Measurements from ENCODE around the gene PLK3.
"Not testable (repeated sequence)": the region's sequence is repeated elsewhere in the genome, so short reads cannot be mapped to it uniquely, and the experiment has no call there.

The PLK3 gene

DNA sequence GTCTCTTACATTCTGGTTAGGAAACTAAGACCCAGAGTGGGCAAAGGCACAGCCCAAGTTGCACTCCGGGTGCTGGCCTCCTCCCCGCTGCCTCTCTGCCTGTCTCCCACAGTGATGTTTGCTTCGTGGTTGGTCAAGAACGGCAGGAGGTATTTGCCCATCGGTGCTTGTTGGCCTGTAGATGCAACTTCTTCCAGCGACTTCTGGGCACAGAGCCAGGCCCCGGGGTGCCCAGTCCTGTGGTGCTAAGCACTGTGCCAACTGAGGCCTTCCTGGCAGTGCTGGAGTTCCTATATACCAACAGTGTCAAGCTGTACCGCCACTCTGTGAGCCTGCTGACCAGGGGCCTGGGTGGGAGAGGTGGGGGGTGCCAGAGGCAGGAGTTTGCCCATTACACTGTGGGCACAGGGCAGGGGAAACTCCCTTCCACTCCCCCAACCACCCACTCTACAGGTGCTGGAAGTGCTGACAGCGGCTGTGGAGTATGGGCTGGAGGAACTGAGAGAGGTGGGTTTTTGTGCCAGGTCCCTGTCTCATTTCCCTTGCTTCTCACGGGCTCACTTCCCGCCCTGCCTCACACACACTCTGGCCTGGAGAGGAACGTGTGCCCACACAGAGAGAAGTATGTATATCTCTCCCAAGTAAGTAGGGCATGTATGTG lies 10.1 kb downstream of the PLK3 start:
- no peak for DNase-seq

DNA sequence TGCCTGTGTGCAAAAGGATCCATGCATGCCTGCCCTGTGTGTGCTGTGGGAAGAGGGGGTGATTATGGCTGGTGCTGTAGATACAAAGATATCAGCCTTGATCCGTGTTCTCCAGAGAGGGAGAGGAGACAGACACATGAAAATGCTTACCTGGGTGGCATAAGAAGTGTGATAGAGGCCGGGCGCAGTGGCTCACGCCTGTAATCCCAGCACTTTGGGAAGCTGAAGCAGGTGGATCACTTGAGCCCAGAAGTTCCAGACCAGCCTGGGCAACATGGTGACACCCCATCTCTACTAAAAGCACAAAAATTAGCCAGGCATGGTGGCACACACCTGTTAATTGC lies 10.6 kb downstream of the PLK3 start:
- not testable (repeated sequence) for DNase-seq

DNA sequence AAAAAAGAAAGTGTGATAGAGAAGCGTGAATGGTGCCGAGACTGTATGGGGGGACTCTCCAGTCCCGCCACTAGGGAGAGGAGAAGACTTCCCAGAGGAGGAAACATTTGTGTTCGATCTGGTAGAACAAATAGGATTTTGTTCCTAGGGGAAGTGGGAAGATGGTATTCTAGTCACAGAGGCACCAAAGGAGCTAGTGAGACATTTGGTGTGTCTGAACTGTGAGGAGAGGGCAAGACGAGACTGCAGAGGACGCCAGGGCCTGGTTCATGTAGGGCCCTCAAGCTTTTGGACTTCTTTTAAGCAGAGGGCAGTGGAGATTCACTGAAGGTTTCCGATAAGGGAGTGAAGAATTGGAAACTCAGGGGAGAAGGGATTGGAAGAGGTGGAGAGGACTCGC lies 11.1 kb downstream of the PLK3 start:
- DNase-seq, result no peak

DNA sequence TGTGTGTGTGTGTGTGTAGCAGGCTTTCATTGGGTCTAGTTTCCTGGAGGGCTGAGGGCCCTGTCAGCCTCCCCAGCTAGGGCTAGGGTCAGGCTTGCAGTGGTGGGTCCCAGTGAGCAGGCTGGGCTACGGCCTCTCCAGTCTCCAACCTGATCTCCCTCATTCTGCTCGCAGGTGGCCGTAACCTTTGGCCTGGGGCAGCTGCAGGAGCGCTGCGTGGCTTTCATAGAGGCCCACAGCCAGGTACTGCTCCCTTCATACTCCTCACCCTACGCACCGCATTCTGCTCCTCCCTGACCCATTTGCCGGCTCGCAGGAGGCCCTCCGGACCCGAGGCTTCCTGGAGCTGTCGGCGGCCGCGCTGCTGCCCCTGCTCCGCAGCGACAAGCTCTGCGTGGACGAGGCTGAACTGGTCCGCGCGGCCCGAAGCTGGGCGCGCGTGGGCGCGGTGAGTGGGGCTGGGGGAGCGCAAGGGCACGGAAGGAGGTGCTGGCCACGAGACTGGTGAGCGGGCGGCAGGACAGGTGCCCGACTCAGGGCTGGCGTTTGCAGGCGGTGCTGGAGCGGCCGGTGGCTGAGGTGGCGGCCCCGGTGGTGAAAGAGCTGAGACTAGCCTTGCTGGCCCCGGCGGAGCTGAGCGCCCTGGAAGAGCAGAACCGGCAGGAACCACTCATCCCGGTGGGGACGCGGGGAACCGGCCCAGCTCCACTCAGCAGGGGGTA lies 12.8 kb downstream of the PLK3 start:
- no peak for DNase-seq

DNA sequence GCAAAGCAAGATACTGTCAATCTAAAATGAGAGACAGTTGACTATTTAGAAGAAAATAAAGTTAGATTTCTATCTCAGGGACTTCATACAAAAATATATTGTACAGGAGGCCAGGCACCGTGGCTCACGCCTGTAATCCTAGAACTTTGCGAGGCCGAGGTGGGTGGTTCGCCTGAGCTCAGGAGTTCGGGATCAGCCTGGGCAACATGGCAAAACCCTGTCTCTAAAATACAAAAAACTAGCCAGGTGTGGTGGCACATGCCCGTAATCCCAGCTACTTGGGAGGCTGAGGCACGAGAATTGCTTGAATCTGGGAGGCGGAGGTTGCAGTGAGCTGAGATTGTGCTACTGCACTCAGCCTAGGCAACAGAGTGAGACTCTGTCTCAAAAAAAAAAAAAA lies 15.7 kb downstream of the PLK3 start:
- not testable (repeated sequence) for DNase-seq

DNA sequence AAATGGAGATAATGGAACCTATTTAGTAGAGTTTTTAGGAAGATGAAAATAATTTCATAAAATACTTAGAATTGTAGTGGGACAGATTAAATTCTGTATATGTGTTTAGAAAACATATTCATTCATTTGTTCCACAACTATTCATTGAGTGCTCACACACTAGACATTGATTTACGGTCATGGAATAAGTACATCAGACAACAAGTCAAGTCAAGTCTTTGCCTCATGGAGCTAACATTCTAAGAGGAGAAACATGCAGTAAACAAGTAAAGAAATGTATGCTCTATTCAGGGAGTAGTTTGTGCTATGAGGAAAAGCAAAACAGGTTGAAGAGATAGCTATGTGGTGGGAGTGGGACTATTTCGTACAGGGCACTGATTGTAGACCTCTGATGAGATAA lies 17.1 kb downstream of the PLK3 start:
- DNase-seq, result no peak

DNA sequence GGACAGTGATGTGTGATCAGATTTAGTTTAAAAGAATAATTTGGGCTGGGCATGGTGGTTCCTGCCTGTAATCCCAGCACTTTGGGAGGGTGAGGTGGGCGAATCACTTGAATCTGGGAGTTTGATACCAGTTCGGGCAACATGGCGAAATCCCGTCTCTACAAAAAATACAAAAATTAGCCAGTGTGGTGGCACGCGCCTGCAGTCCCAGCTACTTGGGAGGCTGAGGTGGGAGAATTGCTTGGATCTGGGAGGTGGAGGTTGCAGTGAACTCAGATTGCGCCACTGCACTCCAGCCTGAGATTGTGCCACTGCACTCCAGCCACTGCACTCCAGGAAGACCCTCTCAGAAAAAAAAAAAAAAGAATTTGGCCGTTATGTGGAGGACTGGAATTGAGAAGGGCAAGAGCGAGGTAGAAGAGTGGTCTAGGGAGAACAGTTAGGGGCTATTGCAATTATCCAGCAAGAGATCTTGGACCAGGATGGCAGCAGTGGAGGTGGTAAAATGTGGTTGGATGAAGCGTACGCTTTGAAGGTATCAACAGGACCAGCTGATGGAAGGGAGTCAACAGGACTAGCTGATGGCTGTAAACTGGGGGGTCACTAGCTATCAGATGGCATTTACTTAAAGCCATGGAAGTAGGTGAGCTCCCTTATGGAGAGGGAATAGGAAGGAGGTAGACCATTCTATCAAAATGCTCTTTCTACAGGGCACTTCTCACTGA lies 17.8 kb downstream of the PLK3 start:
- DNase-seq, result no peak

DNA sequence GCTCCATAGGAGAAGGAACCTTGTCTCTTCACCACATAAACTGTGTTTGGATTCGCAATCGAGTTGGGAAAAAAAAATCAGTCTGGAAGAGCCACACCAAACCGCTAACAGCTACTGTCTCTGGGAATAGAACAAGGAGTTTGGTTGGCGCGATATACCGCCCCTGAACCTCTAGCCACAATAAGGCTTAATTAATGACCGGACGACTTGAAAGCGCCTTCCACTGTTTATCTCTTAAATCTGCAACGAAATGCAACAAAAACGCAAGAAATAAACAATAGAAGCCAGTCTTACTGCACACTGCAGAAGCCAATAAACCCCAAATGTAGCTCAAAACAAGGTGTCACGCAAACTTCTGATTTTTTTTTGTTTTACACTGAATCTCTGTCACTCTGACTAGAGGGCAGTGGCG lies 19.0 kb downstream of the PLK3 start:
- no peak for DNase-seq

DNA sequence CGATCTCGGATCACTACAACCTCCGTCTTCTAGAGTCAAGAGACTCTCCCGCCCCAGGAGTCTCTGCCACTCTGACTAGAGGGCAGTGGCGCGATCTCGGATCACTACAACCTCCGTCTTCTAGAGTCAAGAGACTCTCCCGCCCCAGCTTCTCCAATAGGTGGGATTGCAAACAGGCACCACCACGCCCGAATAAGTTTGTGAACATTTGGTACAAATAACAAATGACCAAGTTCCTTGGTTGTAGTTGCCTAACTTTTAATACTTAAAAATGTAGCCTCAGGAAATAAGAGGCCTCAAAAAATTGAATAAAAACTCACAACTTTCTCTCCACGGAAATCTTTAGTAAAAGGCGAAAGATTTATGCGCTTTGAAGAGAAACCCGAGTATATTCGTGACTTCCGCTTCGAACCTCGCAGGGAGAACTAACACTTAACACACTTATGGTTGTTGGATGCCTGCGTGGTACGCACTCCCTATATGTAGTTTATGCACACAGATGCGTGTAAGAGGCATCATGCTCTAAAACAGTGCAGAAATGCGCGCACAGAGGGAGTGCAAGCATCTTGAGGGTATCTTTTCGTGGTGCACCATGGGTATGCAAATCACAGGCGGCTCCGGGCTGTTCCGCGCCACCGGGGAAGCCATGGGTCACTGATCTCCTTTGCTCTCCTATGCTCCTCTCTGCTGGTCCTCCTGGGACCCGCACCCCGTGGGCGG lies 19.6 kb downstream of the PLK3 start:
- DNase-seq, result peak; percentile 72

DNA sequence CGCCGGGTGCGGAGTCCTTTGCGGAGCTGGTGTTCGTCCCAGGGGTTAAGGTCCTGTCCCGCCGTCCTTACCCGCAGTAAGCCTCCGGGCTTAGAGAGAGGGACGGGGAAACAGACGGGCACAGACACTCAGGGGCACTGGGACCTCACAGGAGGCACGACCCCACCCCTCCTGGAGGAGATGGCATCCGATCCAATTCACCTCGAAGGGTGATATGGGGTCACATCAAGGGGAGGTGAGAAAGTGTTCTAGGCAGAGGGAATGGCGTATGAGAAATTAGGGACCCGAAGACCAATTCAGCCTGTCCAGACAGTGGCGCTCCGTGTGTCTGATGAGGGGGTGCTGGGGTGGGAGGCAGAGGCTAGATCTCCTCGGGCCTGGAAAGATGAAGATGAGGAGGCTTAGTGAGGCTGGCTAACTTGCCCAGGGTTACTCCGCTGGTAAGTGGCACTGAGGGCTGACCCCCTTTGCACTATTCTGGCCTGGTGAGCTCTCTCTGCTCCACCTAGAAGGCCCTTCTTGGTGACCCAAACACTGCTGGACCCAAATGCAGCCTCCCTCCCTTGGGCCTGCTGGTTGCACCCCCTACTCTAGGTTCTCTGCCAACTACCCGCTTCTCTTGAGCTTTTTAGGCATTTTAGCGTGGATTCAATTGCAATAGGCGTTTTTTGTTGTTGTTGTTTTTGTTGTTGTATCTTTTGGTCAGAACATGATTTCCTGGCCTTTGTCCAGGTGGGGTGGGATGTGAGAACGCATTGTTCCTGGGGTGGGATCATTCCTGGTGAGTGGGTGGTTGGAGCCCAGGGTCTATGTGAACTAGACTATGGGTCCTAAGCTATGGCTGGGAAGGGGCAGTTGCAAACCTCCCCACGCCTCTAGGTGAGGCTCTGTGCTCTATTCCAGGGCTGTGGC lies 20.4 kb downstream of the PLK3 start:
- no peak for DNase-seq

DNA sequence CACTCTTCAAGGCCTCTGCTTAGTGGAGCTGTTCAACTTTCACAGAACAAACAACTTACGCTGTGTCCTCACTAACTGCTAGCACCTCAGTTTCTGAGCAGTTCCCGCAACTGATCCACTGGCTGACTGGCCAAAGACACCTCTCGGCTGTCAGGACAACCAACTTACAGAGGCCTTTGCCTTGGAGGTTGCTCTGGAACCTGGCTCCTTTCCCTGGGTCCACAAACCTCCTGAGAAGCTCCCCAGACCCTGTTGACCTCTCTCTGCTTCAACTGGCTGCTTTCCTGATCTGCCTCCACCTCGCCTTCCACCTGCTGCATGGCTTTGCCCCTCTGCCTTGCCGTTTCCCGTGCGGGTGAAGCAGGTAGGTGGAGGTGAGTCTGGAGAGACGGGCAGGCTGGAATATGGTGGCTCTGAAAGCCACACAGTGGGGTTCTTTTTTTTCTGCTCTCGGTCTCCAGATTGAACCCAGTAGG lies 21.1 kb downstream of the PLK3 start:
- no peak for DNase-seq

DNA sequence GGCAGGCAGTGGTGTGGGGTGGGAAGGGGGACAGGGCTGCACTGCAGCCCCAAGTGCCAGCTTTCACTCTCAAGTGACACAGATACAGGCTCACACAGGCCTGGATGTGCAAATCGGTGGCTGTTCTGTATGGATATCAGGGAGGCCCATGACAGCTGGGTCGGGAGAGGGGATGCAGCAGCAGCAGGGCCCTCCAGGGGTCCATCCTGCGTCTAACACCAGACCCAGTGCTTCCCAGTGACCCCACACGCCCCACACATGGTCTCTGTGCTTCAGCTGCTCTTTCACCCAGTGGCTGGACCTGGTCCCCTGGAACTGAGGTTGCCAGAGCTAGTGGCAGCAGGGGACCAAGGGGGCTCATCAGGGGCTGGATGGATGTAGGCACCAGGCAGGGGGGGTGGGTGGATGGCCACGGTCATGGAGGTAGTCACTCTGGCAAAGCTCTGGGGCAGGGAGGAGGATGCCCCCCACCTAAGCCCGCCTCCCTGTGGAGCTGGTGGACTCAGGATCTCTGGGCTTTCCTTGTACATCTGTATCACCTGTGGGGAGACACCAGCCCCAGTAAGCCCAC lies 22.0 kb downstream of the PLK3 start:
- DNase-seq, result no peak

DNA sequence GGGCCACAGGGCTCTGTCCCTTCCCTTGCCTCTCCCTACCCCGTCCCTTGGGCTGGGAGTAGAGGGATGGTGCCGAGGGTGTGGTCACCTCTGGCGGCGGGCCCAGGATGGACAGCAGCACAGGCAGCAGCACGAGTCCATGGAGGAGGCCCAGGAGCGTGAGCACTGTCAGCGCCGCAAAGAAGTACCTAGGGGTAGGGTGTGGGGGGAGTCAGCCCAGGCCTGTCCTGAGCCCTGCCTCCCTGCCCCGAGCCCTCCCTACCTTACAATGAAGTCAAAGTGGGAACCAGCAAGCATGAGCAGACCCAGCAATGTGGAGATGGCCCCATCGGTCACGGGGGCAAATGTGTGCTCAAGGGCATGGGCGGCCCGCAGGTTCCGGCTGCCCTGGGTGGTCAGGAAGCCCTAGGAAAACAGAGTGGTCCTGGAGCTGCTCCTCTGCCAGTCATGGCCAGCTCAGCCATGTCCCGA lies 22.8 kb downstream of the PLK3 start:
- DNase-seq, result no peak

DNA sequence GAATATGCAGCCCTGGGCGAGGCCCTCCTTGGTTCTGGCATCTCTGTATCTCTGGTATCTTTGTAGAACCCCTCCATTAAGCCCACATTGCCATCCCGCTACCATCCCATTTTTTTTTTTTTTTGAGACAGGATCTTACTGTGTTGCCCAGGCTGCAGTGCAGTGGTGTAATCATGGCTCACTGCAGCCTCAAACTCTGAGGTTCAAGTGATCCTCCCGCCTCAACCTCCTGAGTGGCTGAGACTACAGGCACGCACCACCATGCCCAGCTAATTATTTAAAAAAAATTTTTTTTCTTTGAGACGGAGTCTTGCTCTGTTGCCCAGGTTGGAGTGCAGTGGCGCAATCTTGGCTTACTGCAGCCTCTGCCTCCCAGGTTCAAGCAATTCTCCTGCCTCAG lies 24.2 kb downstream of the PLK3 start:
- not testable (repeated sequence) for DNase-seq

DNA sequence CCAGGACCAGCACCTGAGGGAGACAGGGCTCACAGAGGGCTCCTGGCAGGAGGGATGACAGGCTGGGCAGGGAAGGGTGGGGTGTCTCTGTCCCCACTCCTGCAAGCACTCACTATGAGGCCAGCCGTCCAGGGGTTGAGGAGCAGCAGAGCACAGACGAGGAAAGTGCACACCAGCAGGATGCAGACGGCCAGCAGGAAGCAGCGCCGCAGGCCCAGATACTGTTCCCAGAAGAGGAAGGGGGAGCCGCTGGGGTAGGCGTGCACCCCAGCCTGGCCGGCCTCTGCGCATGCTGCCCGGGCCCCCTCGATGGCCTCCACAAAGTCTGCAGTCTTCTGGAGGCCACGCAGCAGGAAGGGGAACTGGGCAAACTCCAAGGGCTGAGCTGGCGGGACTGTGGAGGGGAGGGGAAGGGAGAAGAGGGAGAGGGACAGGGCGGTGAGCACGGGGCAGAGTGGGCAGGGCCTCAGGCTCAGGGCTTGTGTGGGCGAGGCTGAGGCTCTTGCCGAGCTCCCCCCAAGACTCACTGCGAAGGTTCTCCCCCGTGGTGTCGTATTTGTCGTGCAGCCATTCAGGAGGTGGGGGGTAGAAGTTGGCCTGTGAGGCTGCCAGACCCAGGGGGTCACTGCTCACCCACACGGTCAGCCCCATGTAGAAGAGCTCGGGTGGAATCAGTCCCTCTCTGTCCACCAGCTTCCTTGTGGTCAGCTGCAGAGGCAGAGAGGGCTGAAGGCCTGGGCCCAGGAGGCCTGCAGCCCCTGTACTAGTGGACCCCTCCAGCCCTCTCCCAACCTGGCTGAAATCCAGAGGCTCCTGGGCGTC lies 26.4 kb downstream of the PLK3 start:
- DNase-seq, result no peak

DNA sequence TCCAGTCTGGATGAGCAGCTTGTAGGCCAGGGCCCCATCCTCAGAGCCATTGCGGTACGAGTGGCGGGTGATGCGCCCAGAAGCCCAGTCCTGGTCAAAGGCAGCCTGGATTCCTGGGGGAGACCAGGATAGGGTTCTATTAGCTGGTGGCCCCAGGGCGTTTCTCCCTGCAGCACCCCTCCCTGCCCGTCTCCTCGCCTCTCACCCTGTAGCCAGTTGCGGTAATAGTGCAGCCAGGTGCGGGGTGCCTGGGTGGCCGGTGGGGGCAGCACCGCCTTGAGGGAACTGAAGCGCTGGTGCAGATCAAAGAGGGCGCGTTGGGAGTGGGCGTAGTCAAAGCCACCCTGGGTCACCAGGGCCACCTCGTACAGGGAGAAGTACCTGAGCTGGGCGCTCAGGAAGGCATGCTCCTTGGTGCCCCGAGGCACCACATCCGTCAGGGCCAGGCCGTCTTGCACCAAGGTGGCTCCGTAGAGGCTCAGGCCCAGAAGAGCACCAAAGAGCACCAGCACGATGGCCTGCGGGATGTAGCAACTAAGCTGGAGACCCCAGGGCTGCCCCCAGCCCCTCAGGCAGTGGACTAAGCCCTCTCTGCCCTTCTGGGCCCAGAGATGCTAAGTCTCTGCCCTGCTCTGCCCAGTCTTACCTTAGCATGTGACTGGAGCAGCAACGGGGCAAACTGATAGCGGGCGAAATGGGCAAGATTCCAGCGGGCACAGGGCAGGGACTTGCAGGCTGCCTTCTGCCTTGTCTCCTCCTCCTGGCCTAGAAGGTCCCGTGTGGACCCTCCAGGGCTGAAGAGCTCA lies 27.2 kb downstream of the PLK3 start:
- no peak for DNase-seq

DNA sequence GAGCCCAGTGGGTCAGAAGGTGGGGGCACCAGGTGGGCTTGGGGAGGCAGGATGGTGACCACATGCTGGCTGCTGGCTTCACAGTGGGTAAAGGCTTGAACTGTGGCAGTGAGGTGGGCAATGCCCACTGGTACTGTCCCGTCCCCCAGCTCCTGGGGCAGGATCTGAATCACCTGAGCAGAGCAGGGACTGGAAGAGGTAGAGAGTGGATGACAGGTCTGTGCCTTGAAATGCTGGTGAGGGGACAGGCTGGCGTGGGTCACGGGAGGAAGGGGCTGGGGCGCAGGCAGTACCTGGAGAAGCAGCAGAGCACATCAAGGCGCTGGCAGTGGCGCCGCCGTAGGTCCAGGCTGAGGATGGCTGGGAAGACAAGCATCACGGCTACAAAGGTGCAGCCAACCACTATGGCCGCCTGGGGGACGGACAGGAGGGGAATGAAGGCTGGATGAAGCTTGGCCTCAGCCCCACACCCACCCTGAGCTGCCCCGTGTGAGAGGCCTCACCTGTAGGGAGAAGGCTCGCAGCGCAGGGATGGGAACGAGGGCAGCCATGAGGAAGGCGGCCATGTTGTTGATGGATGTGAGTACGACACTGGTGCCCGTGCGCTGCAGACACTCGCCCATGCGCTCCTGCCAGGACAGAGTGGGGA lies 27.9 kb downstream of the PLK3 start:
- DNase-seq, result no peak

DNA sequence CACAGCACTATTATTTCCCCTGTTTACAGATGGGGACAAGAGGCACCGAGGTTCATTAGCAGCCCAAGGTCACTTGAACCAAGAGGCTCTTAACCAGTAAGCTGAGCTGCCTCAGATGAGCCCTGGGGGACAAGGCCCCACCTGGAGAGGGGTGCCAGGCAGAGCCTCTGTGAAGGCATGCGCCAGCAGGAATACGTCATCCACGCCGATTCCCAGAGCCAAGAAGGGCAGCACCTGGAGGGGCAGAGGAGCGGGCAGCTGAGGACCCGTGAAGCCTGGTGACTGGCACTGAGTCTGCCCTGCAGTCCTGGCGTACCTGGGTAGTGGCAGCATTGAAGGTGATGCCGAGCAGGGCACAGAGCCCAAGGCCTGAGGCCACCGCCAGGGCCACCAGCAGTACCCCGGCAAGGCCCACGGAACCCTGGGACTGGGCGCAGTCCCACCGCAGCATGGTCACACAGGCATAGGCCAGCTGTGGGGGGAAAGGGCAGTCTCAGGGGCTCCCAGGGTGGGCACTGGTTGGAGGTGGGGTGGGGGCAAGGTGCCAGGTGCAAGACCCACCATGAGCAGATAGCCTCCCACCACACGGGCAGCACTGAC lies 28.8 kb downstream of the PLK3 start:
- no peak for DNase-seq
